RWPE2 (cell line): ENCODE data around the gene TNFSF10.

Experiments used
- ATAC-seq: fragments of 200-7000 bp; cut with Tn5 transposase; 3 replicates; pipeline ENCODE4 v1.9.1; 2021; ENCODE audit warnings: low read depth
- DNase-seq: peaks from one replicate; pipeline ENCODE4 v3.0.0-alpha.2; 2020; ENCODE audit warnings: low spot score
- H3K27ac ChIP-seq: fragments of 450-650 bp; 2 replicates; pipeline ENCODE4 v1.5.1; 2017; ENCODE audit warnings: mild to moderate bottlenecking; ENCODE audit not compliant: poor library complexity, severe bottlenecking
- H3K27me3 ChIP-seq: fragments of 250-450 bp; sonication (Bioruptor Pico); 2 replicates; pipeline ENCODE4 v1.5.1; 2021; ENCODE audit warnings: mild to moderate bottlenecking, moderate library complexity; ENCODE audit not compliant: insufficient read depth, poor library complexity, severe bottlenecking
- H3K36me3 ChIP-seq: fragments of 250-450 bp; sonication (Bioruptor Pico); 2 replicates; pipeline ENCODE4 v1.5.1; 2020; ENCODE audit warnings: low read depth, mild to moderate bottlenecking, moderate library complexity
- H3K4me1 ChIP-seq: fragments of 250-450 bp; sonication (Bioruptor Pico); 2 replicates; pipeline ENCODE4 v1.5.1; 2021; ENCODE audit warnings: mild to moderate bottlenecking, moderate library complexity; ENCODE audit not compliant: insufficient read depth, poor library complexity, severe bottlenecking
- H3K4me3 ChIP-seq: fragments of 250-450 bp; sonication (Bioruptor Pico); 2 replicates; pipeline ENCODE4 v1.5.1; 2021; ENCODE audit warnings: mild to moderate bottlenecking, moderate library complexity; ENCODE audit not compliant: severe bottlenecking
- H3K9me3 ChIP-seq: fragments of 250-450 bp; sonication (Bioruptor Pico); 2 replicates; pipeline ENCODE4 v1.5.1; 2021; ENCODE audit warnings: mild to moderate bottlenecking, moderate library complexity; ENCODE audit not compliant: severe bottlenecking
- TF ChIP-seq, protein P1 (sequence below): fragments of 450-650 bp; IDR thresholded peaks from one replicate; pipeline ENCODE4 v1.5.1; 2017; ENCODE audit warnings: mild to moderate bottlenecking, moderate library complexity; ENCODE audit not compliant: poor library complexity, severe bottlenecking

The TNFSF10 gene

DNA sequence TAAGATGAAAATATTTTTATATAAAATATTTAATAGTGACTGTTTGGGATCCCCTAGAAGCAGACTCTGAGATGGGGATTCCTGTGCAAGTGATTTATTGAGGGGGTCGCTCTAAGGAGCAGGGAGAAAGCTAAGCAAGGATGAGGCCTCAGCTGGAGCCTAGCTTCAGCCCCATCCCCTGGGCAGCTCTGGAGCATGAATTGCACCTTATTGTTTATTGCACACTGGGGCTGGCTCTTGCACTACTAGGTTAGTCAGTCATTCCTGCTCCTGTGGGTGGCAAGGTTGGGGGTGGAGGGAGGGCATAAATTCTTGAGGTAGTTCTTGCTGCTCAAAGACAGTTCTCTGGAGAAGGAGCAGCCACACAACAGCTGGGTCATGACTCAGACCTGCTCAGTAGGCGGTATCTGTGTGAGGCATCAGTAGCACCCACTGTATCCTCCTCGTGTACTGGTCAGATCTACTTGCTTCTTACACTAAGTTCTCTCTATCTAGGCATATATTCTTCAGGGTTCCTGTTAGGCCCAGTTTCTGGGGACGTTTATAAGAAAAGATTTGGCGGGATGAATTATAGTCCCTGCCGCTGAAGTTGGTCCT is 27.2 kb upstream of the TNFSF10 start:
- Histone ChIP-seq H3K27me3 (no peaks in the 10 kb centered on the region), H3K4me3 (no peak overlapping the region), H3K36me3 (no peaks in the 10 kb centered on the region), H3K9me3 (no peaks in the 10 kb centered on the region), H3K4me1 (peaks cover 22% of the 10 kb centered on the region), H3K27ac (no peak overlapping the region)
- DNase-seq (peak; percentile 81), ATAC-seq (peak; percentile 96)
- TF ChIP-seq, protein P1, sequence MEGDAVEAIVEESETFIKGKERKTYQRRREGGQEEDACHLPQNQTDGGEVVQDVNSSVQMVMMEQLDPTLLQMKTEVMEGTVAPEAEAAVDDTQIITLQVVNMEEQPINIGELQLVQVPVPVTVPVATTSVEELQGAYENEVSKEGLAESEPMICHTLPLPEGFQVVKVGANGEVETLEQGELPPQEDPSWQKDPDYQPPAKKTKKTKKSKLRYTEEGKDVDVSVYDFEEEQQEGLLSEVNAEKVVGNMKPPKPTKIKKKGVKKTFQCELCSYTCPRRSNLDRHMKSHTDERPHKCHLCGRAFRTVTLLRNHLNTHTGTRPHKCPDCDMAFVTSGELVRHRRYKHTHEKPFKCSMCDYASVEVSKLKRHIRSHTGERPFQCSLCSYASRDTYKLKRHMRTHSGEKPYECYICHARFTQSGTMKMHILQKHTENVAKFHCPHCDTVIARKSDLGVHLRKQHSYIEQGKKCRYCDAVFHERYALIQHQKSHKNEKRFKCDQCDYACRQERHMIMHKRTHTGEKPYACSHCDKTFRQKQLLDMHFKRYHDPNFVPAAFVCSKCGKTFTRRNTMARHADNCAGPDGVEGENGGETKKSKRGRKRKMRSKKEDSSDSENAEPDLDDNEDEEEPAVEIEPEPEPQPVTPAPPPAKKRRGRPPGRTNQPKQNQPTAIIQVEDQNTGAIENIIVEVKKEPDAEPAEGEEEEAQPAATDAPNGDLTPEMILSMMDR: no peak

DNA sequence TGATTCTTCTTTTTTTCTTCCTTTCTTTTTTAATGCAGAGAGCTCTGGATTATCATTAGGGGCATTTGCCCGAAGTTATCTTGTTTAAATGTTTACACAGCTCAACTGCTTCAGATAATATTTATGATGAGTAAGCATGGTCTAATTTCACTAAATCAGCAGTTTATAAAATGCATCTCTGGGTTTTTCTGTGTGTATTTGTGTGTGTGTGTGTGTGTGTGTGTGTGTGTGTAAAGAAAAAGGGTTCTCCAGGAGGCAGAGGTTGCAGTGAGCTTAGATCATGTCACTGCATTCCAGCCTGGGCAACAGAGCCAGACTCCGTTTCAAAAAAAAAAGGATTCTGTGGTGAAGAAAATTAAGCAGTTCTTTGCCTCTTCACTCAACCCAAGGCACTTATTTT is 25.9 kb upstream of the TNFSF10 start:
- H3K9me3 ChIP-seq: no peaks in the 10 kb centered on the region
- H3K36me3 ChIP-seq: no peaks in the 10 kb centered on the region
- no peaks in the 10 kb centered on the region for H3K27me3 ChIP-seq
- peaks cover 23% of the 10 kb centered on the region for H3K4me1 ChIP-seq
- no peak overlapping the region for H3K27ac ChIP-seq
- TF ChIP-seq, protein P1: no peak
- no peak for DNase-seq
- no peak overlapping the region for H3K4me3 ChIP-seq
- no peak for ATAC-seq

DNA sequence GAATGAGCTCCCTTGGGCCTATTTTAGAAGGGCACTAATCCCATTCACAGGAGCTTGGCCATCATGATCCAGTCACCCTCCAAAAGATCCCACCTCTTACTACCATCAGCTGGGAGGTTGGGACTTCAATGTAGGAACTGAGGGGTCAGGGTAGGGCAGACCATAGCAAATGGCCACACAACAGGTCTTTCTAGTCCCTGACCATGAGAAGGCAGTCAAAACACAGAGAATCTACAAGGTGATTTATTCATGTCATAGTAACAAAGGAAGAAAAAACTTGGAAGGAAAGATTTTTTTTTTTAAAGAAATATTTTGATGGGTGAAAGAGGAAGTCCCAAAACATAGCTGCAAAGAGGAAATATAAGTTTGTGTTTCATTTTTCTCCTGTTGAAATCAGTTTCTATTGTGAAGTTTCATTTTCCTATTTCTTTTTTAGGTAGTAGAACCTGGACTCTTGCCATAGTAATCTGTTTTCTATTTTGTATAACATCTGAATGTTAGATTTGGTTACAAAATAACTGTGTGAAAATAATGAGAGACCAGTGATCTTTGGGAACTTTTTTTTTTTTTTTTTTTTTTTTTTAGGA is 23.5 kb upstream of the TNFSF10 start:
- TF ChIP-seq, protein P1: no peak
- ATAC-seq (no peak), DNase-seq (no peak)
- peak overlapping the region; percentile 51 for H3K27ac ChIP-seq
- H3K9me3 ChIP-seq: no peaks in the 10 kb centered on the region
- H3K27me3 ChIP-seq: no peaks in the 10 kb centered on the region
- peaks cover 31% of the 10 kb centered on the region for H3K4me1 ChIP-seq
- H3K4me3 ChIP-seq: no peak overlapping the region
- H3K36me3 ChIP-seq: no peaks in the 10 kb centered on the region

DNA sequence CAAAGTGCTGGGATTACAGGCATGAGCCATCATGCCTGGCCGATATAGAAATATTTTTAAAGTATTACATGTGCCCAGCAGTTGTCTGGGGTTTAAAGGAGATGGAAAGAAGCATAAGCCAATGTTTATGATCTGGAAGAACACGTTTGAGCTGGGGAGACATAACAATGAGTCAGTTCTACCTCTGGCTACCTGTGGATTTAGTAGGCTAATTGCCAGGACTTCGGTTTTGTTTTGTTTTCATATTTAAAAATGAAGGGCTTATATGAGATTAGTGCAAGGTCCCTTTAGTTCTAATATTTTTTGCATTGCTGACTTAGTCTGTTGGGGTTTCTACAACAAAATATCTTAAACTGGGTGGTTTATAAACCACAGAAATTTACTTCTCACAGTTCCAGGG is 22.9 kb upstream of the TNFSF10 start:
- Histone ChIP-seq H3K4me3 (no peak overlapping the region), H3K36me3 (no peaks in the 10 kb centered on the region), H3K27me3 (no peaks in the 10 kb centered on the region), H3K9me3 (no peaks in the 10 kb centered on the region), H3K4me1 (peaks cover 36% of the 10 kb centered on the region), H3K27ac (peak overlapping the region; percentile 51)
- TF ChIP-seq, protein P1: no peak
- peak; percentile 77 for ATAC-seq
- no peak for DNase-seq

DNA sequence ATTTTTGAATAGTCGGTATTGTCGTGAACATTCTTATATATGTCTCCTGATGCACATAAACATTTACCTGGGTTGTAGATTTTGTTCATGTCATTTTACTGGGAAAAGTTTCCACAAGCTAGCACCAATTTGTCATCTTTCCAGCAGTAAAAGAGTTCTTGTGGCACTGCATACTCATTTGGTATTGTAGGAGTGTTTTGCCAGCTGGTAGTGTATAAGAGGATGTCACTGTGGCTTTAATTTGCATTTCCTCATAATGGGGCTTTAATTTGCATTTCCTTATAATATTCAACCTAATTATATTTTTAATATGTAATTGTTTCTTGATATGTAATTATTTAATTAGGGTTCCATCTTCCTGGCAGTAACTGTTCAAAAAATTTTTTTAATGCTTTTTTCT is 21.2 kb upstream of the TNFSF10 start:
- H3K36me3 ChIP-seq: no peaks in the 10 kb centered on the region
- peaks cover 28% of the 10 kb centered on the region for H3K4me1 ChIP-seq
- TF ChIP-seq, protein P1: no peak
- H3K9me3 ChIP-seq: no peaks in the 10 kb centered on the region
- H3K27me3 ChIP-seq: no peaks in the 10 kb centered on the region
- no peak overlapping the region for H3K4me3 ChIP-seq
- DNase-seq: no peak
- H3K27ac ChIP-seq: peak overlapping the region; percentile 7
- ATAC-seq: no peak
